Measurements from ENCODE around the gene DENND2C. TPM values are rescaled to one million over a fixed set of nuclear protein-coding genes. Genes with fewer than 3 reads are reported as not detected.

Gene DENND2C
- total and polyA plus RNA-seq, 2 donors = 0.47 to 2.9 TPM

GRCh38 chr1:114627107-114627506 is 42.7 kb downstream of the DENND2C start:
- no peak overlapping the region for H3K27ac ChIP-seq (ENCODE audit: low read depth in 1 of 2, low read length in 1 of 2)
- 42% methylated on average over 2 of the region's 2 CpGs for WGBS
- no peaks in the 10 kb centered on the region for H3K9me3 ChIP-seq (ENCODE audit: control insufficient read depth in 2 of 2, insufficient read depth in 1 of 2, low read length in 1 of 2)
- DNase-seq (ENCODE audit: low read depth in 6 of 9, low spot score in 9 of 9) = no peak
- no peaks in the 10 kb centered on the region for H3K4me1 ChIP-seq (ENCODE audit: control insufficient read depth in 2 of 2, insufficient read depth in 2 of 2, low read length in 2 of 2)
- no peaks in the 10 kb centered on the region for H3K27me3 ChIP-seq (ENCODE audit: control insufficient read depth in 2 of 2, insufficient read depth in 1 of 2, low read length in 1 of 2)
- H3K4me3 ChIP-seq (ENCODE audit: low read length in 2 of 2) = no peak overlapping the region
- H3K36me3 ChIP-seq (ENCODE audit: control insufficient read depth in 2 of 2, insufficient read depth in 2 of 2, low read length in 1 of 2) = no peaks in the 10 kb centered on the region

- DNase-seq (ENCODE audit: low read depth in 6 of 9, low spot score in 9 of 9) = no peak
- Histone ChIP-seq H3K36me3 (ENCODE audit: control insufficient read depth in 2 of 2, insufficient read depth in 2 of 2, low read length in 1 of 2) (no peaks in the 10 kb centered on the region), H3K4me1 (ENCODE audit: control insufficient read depth in 2 of 2, insufficient read depth in 2 of 2, low read length in 2 of 2) (no peaks in the 10 kb centered on the region), H3K9me3 (ENCODE audit: control insufficient read depth in 2 of 2, insufficient read depth in 1 of 2, low read length in 1 of 2) (no peaks in the 10 kb centered on the region), H3K27me3 (ENCODE audit: control insufficient read depth in 2 of 2, insufficient read depth in 1 of 2, low read length in 1 of 2) (peaks cover 0 to 2% of the 10 kb centered on the region in 2 donors), H3K4me3 (ENCODE audit: low read length in 2 of 2) (no peak overlapping the region), H3K27ac (ENCODE audit: low read depth in 1 of 2, low read length in 1 of 2) (no peak overlapping the region)
- WGBS = 97% methylated on average over 5 of the region's 5 CpGs
Observed at GRCh38 chr1:114623364-114623763, 46.5 kb downstream of the DENND2C start.

DNA sequence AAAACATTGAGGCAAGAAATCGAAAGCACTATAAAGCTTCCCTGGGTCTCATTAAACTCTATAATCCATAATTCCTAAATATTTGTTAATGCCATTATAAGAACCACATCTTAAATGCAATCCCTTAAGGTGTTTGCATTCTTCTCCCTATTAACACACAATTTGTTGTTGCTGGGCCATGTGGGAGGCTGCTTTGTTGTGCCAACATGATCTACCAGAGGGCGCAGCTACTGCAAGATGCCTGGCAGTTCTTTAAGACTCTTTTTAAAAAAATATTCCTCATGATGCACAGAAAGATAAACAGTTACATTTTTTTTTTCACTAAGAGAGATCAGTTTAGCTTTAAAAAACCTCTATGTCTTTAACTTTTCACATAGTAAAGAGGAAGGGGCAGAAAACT is 49.4 kb downstream of the DENND2C start:
- 94% methylated on average over 2 of the region's 2 CpGs for WGBS
- Histone ChIP-seq H3K9me3 (ENCODE audit: control insufficient read depth in 2 of 2, insufficient read depth in 1 of 2, low read length in 1 of 2) (no peaks in the 10 kb centered on the region), H3K4me3 (ENCODE audit: low read length in 2 of 2) (no peak overlapping the region), H3K36me3 (ENCODE audit: control insufficient read depth in 2 of 2, insufficient read depth in 2 of 2, low read length in 1 of 2) (no peaks in the 10 kb centered on the region), H3K4me1 (ENCODE audit: control insufficient read depth in 2 of 2, insufficient read depth in 2 of 2, low read length in 2 of 2) (no peaks in the 10 kb centered on the region), H3K27ac (ENCODE audit: low read depth in 1 of 2, low read length in 1 of 2) (no peak overlapping the region), H3K27me3 (ENCODE audit: control insufficient read depth in 2 of 2, insufficient read depth in 1 of 2, low read length in 1 of 2) (peaks cover 0 to 2% of the 10 kb centered on the region in 2 donors)
- no peak for DNase-seq (ENCODE audit: low read depth in 6 of 9, low spot score in 9 of 9)

DNA sequence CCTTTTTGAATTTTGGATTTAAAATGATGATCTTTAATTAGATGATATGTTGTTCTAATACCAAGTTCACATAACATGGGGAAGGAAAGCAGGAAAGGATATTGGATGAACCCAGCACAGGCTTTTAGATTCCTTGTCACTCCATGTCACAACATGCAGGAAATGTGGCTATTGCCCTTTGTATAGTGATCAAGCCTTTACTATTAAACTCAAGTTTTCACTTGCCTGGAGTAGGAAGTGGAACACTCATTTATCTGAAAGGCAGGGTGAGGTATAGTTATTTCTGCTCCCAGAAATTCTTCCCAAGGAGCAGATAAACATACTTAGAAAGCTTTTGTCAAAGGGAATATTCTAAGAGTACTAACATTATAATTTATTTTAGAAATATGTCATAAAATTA is 51.2 kb downstream of the DENND2C start:
- Histone ChIP-seq H3K9me3 (ENCODE audit: control insufficient read depth in 2 of 2, insufficient read depth in 1 of 2, low read length in 1 of 2) (no peaks in the 10 kb centered on the region), H3K4me3 (ENCODE audit: low read length in 2 of 2) (no peak overlapping the region), H3K36me3 (ENCODE audit: control insufficient read depth in 2 of 2, insufficient read depth in 2 of 2, low read length in 1 of 2) (no peaks in the 10 kb centered on the region), H3K27ac (ENCODE audit: low read depth in 1 of 2, low read length in 1 of 2) (no peak overlapping the region), H3K4me1 (ENCODE audit: control insufficient read depth in 2 of 2, insufficient read depth in 2 of 2, low read length in 2 of 2) (no peaks in the 10 kb centered on the region), H3K27me3 (ENCODE audit: control insufficient read depth in 2 of 2, insufficient read depth in 1 of 2, low read length in 1 of 2) (peaks cover 0 to 2% of the 10 kb centered on the region in 2 donors)
- DNase-seq (ENCODE audit: low read depth in 6 of 9, low spot score in 9 of 9) = no peak

- H3K27me3 ChIP-seq (ENCODE audit: control insufficient read depth in 2 of 2, insufficient read depth in 1 of 2, low read length in 1 of 2) = peaks cover 0 to 4% of the 10 kb centered on the region in 2 donors
- H3K27ac ChIP-seq (ENCODE audit: low read depth in 1 of 2, low read length in 1 of 2) = peak overlapping the region; percentile 34 to 59
- no peak for DNase-seq (ENCODE audit: low read depth in 6 of 9, low spot score in 9 of 9)
- no peaks in the 10 kb centered on the region for H3K4me1 ChIP-seq (ENCODE audit: control insufficient read depth in 2 of 2, insufficient read depth in 2 of 2, low read length in 2 of 2)
- no peaks in the 10 kb centered on the region for H3K36me3 ChIP-seq (ENCODE audit: control insufficient read depth in 2 of 2, insufficient read depth in 2 of 2, low read length in 1 of 2)
- H3K4me3 ChIP-seq (ENCODE audit: low read length in 2 of 2) = no peak overlapping the region
- 92% methylated on average over 9 of the region's 9 CpGs for WGBS
- H3K9me3 ChIP-seq (ENCODE audit: control insufficient read depth in 2 of 2, insufficient read depth in 1 of 2, low read length in 1 of 2) = no peaks in the 10 kb centered on the region
Observed at GRCh38 chr1:114610546-114611245, 59.2 kb downstream of the DENND2C start.

DNA sequence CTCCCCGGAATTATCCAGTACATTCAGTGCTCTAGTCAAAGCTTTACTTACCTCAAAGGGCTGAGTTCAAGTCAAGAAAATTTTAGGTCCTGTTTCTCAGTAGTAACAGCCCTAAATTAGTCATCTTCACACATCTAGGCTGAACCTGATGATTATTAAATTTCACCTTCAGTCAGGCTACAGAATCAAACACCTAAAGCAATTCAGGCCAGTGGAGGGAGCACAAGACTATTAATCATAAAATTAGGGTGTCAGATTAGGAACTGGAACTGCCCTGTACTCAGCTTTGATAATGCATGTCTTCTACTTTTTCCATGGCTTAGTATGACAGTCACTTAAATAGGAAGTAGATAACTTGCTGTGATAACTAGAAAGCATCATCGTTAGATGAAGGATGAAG is 60.0 kb downstream of the DENND2C start:
- Histone ChIP-seq H3K4me1 (ENCODE audit: control insufficient read depth in 2 of 2, insufficient read depth in 2 of 2, low read length in 2 of 2) (no peaks in the 10 kb centered on the region), H3K4me3 (ENCODE audit: low read length in 2 of 2) (no peak overlapping the region), H3K36me3 (ENCODE audit: control insufficient read depth in 2 of 2, insufficient read depth in 2 of 2, low read length in 1 of 2) (no peaks in the 10 kb centered on the region), H3K27ac (ENCODE audit: low read depth in 1 of 2, low read length in 1 of 2) (no peak overlapping the region), H3K27me3 (ENCODE audit: control insufficient read depth in 2 of 2, insufficient read depth in 1 of 2, low read length in 1 of 2) (peaks cover 0 to 4% of the 10 kb centered on the region in 2 donors), H3K9me3 (ENCODE audit: control insufficient read depth in 2 of 2, insufficient read depth in 1 of 2, low read length in 1 of 2) (no peaks in the 10 kb centered on the region)
- DNase-seq (ENCODE audit: low read depth in 6 of 9, low spot score in 9 of 9) = no peak
- 93% methylated on average over 2 of the region's 2 CpGs for WGBS

DNA sequence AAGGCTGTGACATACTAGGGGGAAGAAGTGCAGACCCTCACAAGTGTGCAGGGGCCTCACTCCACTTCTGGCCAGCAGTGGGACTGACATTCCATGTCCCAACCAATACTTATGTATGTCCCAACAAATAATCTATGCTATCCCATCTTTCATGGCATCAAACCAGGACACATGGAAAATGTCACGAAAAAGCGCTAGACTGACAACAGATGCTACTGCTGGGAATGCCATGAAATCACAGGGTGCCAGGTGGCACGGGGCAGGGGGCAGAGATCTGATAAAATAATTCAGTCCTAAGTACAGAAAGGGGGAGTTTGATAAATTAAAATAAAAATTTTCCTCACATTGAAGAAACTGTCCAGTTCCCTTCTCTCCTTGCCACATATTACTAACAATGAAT is 60.8 kb downstream of the DENND2C start:
- Histone ChIP-seq H3K4me3 (ENCODE audit: low read length in 2 of 2) (no peak overlapping the region), H3K4me1 (ENCODE audit: control insufficient read depth in 2 of 2, insufficient read depth in 2 of 2, low read length in 2 of 2) (no peaks in the 10 kb centered on the region), H3K36me3 (ENCODE audit: control insufficient read depth in 2 of 2, insufficient read depth in 2 of 2, low read length in 1 of 2) (no peaks in the 10 kb centered on the region), H3K27ac (ENCODE audit: low read depth in 1 of 2, low read length in 1 of 2) (no peak overlapping the region), H3K9me3 (ENCODE audit: control insufficient read depth in 2 of 2, insufficient read depth in 1 of 2, low read length in 1 of 2) (no peaks in the 10 kb centered on the region), H3K27me3 (ENCODE audit: control insufficient read depth in 2 of 2, insufficient read depth in 1 of 2, low read length in 1 of 2) (peaks cover 0 to 4% of the 10 kb centered on the region in 2 donors)
- DNase-seq (ENCODE audit: low read depth in 6 of 9, low spot score in 9 of 9) = no peak
- 93% methylated on average over 3 of the region's 3 CpGs for WGBS

- Histone ChIP-seq H3K9me3 (ENCODE audit: control insufficient read depth in 2 of 2, insufficient read depth in 1 of 2, low read length in 1 of 2) (no peaks in the 10 kb centered on the region), H3K36me3 (ENCODE audit: control insufficient read depth in 2 of 2, insufficient read depth in 2 of 2, low read length in 1 of 2) (no peaks in the 10 kb centered on the region), H3K4me1 (ENCODE audit: control insufficient read depth in 2 of 2, insufficient read depth in 2 of 2, low read length in 2 of 2) (no peaks in the 10 kb centered on the region), H3K4me3 (ENCODE audit: low read length in 2 of 2) (no peak overlapping the region), H3K27me3 (ENCODE audit: control insufficient read depth in 2 of 2, insufficient read depth in 1 of 2, low read length in 1 of 2) (peaks cover 0 to 5% of the 10 kb centered on the region in 2 donors), H3K27ac (ENCODE audit: low read depth in 1 of 2, low read length in 1 of 2) (no peak overlapping the region)
- DNase-seq (ENCODE audit: low read depth in 6 of 9, low spot score in 9 of 9) = no peak
- 92% methylated on average over 1 of the region's 1 CpG for WGBS
Observed at GRCh38 chr1:114607223-114607622, 62.6 kb downstream of the DENND2C start.

- Histone ChIP-seq H3K27me3 (ENCODE audit: control insufficient read depth in 2 of 2, insufficient read depth in 1 of 2, low read length in 1 of 2) (peaks cover 0 to 2% of the 10 kb centered on the region in 2 donors), H3K9me3 (ENCODE audit: control insufficient read depth in 2 of 2, insufficient read depth in 1 of 2, low read length in 1 of 2) (no peaks in the 10 kb centered on the region), H3K27ac (ENCODE audit: low read depth in 1 of 2, low read length in 1 of 2) (no peak overlapping the region), H3K4me3 (ENCODE audit: low read length in 2 of 2) (no peak overlapping the region), H3K36me3 (ENCODE audit: control insufficient read depth in 2 of 2, insufficient read depth in 2 of 2, low read length in 1 of 2) (no peaks in the 10 kb centered on the region), H3K4me1 (ENCODE audit: control insufficient read depth in 2 of 2, insufficient read depth in 2 of 2, low read length in 2 of 2) (no peaks in the 10 kb centered on the region)
- DNase-seq (ENCODE audit: low read depth in 6 of 9, low spot score in 9 of 9) = no peak
- 91% methylated on average over 1 of the region's 1 CpG for WGBS
Observed at GRCh38 chr1:114597949-114598348, 71.9 kb downstream of the DENND2C start.
